MM.1S (cell line): ENCODE results near the gene FYCO1.

Source experiments
- EZH2 ChIP-seq: fragments of 300-600 bp; sonication (generic); optimal IDR thresholded peaks from 2 replicates; pipeline ENCODE3; 2017; ENCODE audit warnings: low read depth, mild to moderate bottlenecking, antibody characterized with exemption, low read length, mixed read lengths
- EZH2phosphoT487 ChIP-seq: fragments of 300-600 bp; sonication (generic); IDR thresholded peaks from 2 replicates; pipeline ENCODE4 v1.6.1; 2018; ENCODE audit warnings: antibody characterized with exemption, low read length
- TF ChIP-seq, protein P1 (sequence below): fragments of 300-600 bp; sonication (generic); IDR thresholded peaks from 2 replicates; pipeline ENCODE4 v1.5.1; 2016; ENCODE audit warnings: antibody characterized with exemption, low read length, mixed read lengths

DNA sequence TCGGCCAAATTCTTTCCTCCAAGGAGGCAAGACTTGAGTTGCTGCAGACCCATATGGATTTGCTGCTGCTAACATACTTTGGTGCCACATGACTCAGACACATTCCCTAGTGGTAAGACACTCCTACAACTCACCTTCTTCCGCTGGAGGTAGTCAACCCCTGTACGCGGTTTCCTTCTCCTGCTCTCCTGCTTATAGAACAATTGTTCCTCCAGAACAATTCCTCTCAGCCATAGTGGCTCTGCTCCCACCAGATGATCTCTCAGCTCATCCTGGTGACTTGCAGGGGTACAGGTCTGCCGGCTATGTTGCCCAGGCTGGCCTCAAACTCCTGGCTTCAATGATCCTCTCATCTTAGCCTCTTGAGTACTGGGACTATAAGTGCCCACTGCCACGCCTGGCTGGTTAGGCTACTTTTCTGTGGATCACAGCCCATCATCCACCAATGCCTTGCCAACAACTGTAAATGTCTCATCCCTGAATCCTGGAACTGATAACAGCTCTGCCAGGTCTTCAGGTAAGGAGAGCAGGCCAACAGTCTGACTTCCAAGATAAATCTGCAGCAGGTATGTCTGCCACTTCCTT, 54.8 kb downstream of the FYCO1 start:
- TF ChIP-seq, protein P1, sequence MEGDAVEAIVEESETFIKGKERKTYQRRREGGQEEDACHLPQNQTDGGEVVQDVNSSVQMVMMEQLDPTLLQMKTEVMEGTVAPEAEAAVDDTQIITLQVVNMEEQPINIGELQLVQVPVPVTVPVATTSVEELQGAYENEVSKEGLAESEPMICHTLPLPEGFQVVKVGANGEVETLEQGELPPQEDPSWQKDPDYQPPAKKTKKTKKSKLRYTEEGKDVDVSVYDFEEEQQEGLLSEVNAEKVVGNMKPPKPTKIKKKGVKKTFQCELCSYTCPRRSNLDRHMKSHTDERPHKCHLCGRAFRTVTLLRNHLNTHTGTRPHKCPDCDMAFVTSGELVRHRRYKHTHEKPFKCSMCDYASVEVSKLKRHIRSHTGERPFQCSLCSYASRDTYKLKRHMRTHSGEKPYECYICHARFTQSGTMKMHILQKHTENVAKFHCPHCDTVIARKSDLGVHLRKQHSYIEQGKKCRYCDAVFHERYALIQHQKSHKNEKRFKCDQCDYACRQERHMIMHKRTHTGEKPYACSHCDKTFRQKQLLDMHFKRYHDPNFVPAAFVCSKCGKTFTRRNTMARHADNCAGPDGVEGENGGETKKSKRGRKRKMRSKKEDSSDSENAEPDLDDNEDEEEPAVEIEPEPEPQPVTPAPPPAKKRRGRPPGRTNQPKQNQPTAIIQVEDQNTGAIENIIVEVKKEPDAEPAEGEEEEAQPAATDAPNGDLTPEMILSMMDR, result no peak
- no peak for TF ChIP-seq EZH2
- no peak for TF ChIP-seq EZH2phosphoT487
